Measurements from ENCODE around the gene SAP30BP.

GRCh38 chr17:75624714-75625345, 42.3 kb upstream of the SAP30BP start:
- no peak for TF ChIP-seq CTCF (IDR thresholded peaks at IDR 0.05)
- no peak for TF ChIP-seq EZH2 (IDR thresholded peaks at IDR 0.05)
- no peak for TF ChIP-seq EZH2phosphoT487 (IDR thresholded peaks at IDR 0.05)

All from neural progenitor cell (in vitro differentiated cells).